Left ventricle myocardium superior (tissue), 1 donor: ENCODE results near the gene NLRP1. TPM values are rescaled to one million over a fixed set of nuclear protein-coding genes. Genes with fewer than 3 reads are reported as not detected.
"Not testable (repeated sequence)": the region's sequence is repeated elsewhere in the genome, so short reads cannot be mapped to it uniquely, and the experiment has no call there.

ENCODE experiments used
- ATAC-seq: fragments of 200-7000 bp; cut with Tn5 transposase; one replicate; pipeline ENCODE4 v1.9.1; 2020; ENCODE audit warnings: mild to moderate bottlenecking, moderate library complexity
- DNase-seq: peaks from one replicate; pipeline ENCODE4 v3.0.0-alpha.2; 2020
- intact Hi-C: fragments of 100-400 bp; cut with micrococcal nuclease; formaldehyde crosslinking; loops from one replicate; pipeline ENCODE4 v1.11.0; 2022
- total RNA-seq: library from RNA; stranded (reverse); fragmentation: NEBNext Ultra II Directional; extraction: Animal tissue kit (Norgen Biotek cat#: 25700); gene quantifications from one replicate; pipeline ENCODE4 v1.2.1, GENCODE V29; 2021
- donor health status: DM: no; HTN: yes; CAD: no; lungs with severe emphysema.

NLRP1 gene
- total RNA-seq, 1 donor from 2014 or later: 8.4 TPM

- DNase-seq (no peak), ATAC-seq (peak; percentile 35)
- intact Hi-C loops: no loop called here
These were observed 8.1 kb upstream of the NLRP1 start for GRCh38 chr17:5592382-5592781.

GRCh38 chr17:5591966-5592365 lies 7.7 kb upstream of the NLRP1 start:
- intact Hi-C loops: no loop called here
- ATAC-seq: no peak

GRCh38 chr17:5588584-5588983 lies 4.3 kb upstream of the NLRP1 start:
- no peak for ATAC-seq
- intact Hi-C loops: loop anchor here (5.0 kb wide), 2 partner anchors 834 to 849 kb away; partner anchors contain the start of gene AIPL1
- no peak for DNase-seq

More at GRCh38 chr17:5591966-5592365, 7.7 kb upstream of the NLRP1 start:
- no peak for DNase-seq

GRCh38 chr17:5587438-5588032 lies 3.2 kb upstream of the NLRP1 start:
- intact Hi-C loops: loop anchor here (5.0 kb wide), 2 partner anchors 835 to 850 kb away; partner anchors contain the start of gene AIPL1
- ATAC-seq (no peak), DNase-seq (no peak)

GRCh38 chr17:5585836-5586521 lies 1.7 kb upstream of the NLRP1 start:
- no peak for ATAC-seq
- intact Hi-C loops: loop anchor here (5.0 kb wide), 2 partner anchors 836 to 851 kb away; partner anchors contain the start of gene AIPL1
- DNase-seq: no peak

- ATAC-seq (no peak), DNase-seq (no peak)
- intact Hi-C loops: loop anchor here (5.0 kb wide), 2 partner anchors 837 to 852 kb away; partner anchors contain the start of gene AIPL1
These were observed 1.0 kb upstream of the NLRP1 start for GRCh38 chr17:5585287-5585794.

- intact Hi-C loops: no loop called here
- ATAC-seq: peak; percentile 53
- peak; percentile 50 for DNase-seq
These were observed 605 bp downstream of the NLRP1 start for GRCh38 chr17:5583426-5584382.

- intact Hi-C loops: no loop called here
- DNase-seq (no peak), ATAC-seq (no peak)
These were observed 1.8 kb downstream of the NLRP1 start for GRCh38 chr17:5582209-5583185.

- no peak for DNase-seq
- no peak for ATAC-seq
- intact Hi-C loops: no loop called here
These were observed 2.7 kb downstream of the NLRP1 start for GRCh38 chr17:5581655-5582054.

GRCh38 chr17:5580969-5581368 lies 3.3 kb downstream of the NLRP1 start:
- intact Hi-C loops: no loop called here
- DNase-seq (no peak), ATAC-seq (no peak)

GRCh38 chr17:5580367-5580766 lies 3.9 kb downstream of the NLRP1 start:
- DNase-seq (no peak), ATAC-seq (no peak)
- intact Hi-C loops: no loop called here

GRCh38 chr17:5578768-5579167 lies 5.5 kb downstream of the NLRP1 start:
- intact Hi-C loops, DNase-seq, ATAC-seq: not testable (repeated sequence)

- DNase-seq, ATAC-seq, intact Hi-C loops: not testable (repeated sequence)
These were observed 11.3 kb downstream of the NLRP1 start for GRCh38 chr17:5573017-5573416.

GRCh38 chr17:5571281-5571680 lies 13.0 kb downstream of the NLRP1 start:
- DNase-seq: no peak
- no peak for ATAC-seq
- intact Hi-C loops: no loop called here

GRCh38 chr17:5565808-5566207 lies 18.5 kb downstream of the NLRP1 start:
- intact Hi-C loops: no loop called here
- ATAC-seq: no peak
- no peak for DNase-seq

GRCh38 chr17:5563456-5563855 lies 20.9 kb downstream of the NLRP1 start:
- intact Hi-C loops: no loop called here
- ATAC-seq (no peak), DNase-seq (no peak)

GRCh38 chr17:5562661-5563360 lies 21.5 kb downstream of the NLRP1 start:
- DNase-seq (no peak), ATAC-seq (no peak)
- intact Hi-C loops: no loop called here
